K562 (cell line): ENCODE results near the gene COL26A1.

ENCODE experiments used
- BRCA1 ChIP-seq, 2 experiments: fragments of 450-650 bp in 1 of 2; sonication (generic) in 1 of 2; formaldehyde crosslinking in 1 of 2; IDR thresholded peaks; 2 replicates each; pipeline versions ENCODE4 v1.5.0 to v1.6.1; 2017 to 2020; ENCODE audit warnings: mild to moderate bottlenecking in 1 of 2, missing genetic modification reagents in 1 of 2
- JUNB ChIP-seq: fragments of 450-650 bp; formaldehyde crosslinking; conservative IDR thresholded peaks from 2 replicates; pipeline ENCODE4 v1.4.0; 2020; ENCODE audit warnings: mild to moderate bottlenecking
- MCM3 ChIP-seq: fragments of 450-650 bp; IDR thresholded peaks from 2 replicates; pipeline ENCODE4 v1.6.1; 2016
- MNT ChIP-seq, 2 experiments: fragments of 450-650 bp; conservative IDR thresholded peaks; 2 replicates each; pipeline ENCODE4 v1.6.1; 2017; ENCODE audit warnings: mild to moderate bottlenecking in 2 of 2, moderate library complexity in 2 of 2
- PCBP2 ChIP-seq: fragments of 200-400 bp; formaldehyde crosslinking; IDR thresholded peaks from 2 replicates; pipeline ENCODE4 v1.6.1; 2018; ENCODE audit warnings: low read length, low read depth, mild to moderate bottlenecking, moderate library complexity; ENCODE audit not compliant: poor library complexity, severe bottlenecking
- RB1 ChIP-seq: fragments of 450-650 bp; IDR thresholded peaks from 2 replicates; pipeline ENCODE4 v1.6.1; 2017; ENCODE audit warnings: low read depth, mild to moderate bottlenecking
- RBBP5 ChIP-seq: fragments of 200-600 bp; sonication (generic); IDR thresholded peaks from 2 replicates; pipeline ENCODE4 v1.6.1; 2012; ENCODE audit warnings: borderline replicate concordance, mild to moderate bottlenecking, low read length, control low read depth, inconsistent platforms; ENCODE audit not compliant: insufficient read depth, poor library complexity, severe bottlenecking
- ZNF124 ChIP-seq: sonication (generic); formaldehyde crosslinking; IDR thresholded peaks from 2 replicates; pipeline ENCODE4 v1.8.1; 2022; ENCODE audit warnings: missing genetic modification reagents
- ZNF263 ChIP-seq: sonication (generic); formaldehyde crosslinking; IDR thresholded peaks from 2 replicates; pipeline ENCODE4 v1.8.0; 2022; ENCODE audit warnings: mild to moderate bottlenecking, missing genetic modification reagents, borderline replicate concordance
- ZNF561 ChIP-seq: fragments of 450-650 bp; formaldehyde crosslinking; conservative IDR thresholded peaks from 2 replicates; pipeline ENCODE4 v1.4.0; 2020; ENCODE audit warnings: mild to moderate bottlenecking, moderate library complexity

DNA sequence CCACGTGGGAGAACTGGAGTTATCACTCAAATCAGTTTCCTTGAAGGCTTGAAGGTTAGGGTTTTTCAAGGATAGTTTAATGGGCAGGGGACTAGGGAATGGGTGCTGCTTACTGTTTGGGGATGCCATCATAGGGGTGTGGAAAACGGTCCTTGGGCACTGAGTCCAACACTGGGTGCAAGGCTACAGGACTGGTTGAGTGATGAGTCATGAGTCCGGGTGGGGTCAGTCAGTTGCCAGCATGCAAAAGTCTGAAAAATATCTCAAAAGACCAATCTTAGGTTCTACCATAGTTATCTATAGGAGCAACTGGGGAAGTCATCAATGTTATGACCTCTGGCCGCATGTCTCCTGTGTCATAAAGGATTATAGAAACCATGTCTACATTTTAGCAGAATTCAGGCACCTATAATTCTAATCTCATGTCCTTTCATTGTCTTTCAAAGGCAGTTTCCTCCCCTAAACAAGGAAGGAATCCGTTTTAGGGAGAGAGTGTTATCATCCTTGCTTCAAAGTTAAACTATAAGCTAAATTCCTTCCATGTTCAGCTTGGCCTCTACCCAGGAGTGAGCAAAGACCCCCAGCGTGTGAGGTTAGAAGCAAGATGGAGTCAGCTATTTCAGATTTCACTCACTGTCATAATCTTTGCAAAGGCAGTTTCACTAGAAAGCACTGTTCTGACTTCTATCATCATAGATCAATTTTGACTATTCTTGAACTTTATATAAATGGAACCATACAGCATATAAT is 94.5 kb downstream of the COL26A1 start:
- TF ChIP-seq ZNF561 (CRISPR knock-in tag): no peak
- TF ChIP-seq PCBP2: no peak
- no peak for TF ChIP-seq ZNF263 (CRISPR knock-in tag)
- no peak for TF ChIP-seq JUNB (CRISPR knock-in tag)
- TF ChIP-seq MNT (conservative IDR thresholded peaks at IDR 0.05): no peak
- no peak for TF ChIP-seq BRCA1 (IDR thresholded peaks at IDR 0.05)
- TF ChIP-seq BRCA1 (CRISPR knock-in tag; IDR thresholded peaks at IDR 0.05): no peak
- TF ChIP-seq MCM3: no peak
- no peak for TF ChIP-seq ZNF124
- TF ChIP-seq RB1: no peak
- no peak for TF ChIP-seq RBBP5
